ENCODE measurements around the gene MRTFA. TPM values are rescaled to one million over a fixed set of nuclear protein-coding genes. Genes with fewer than 3 reads are reported as not detected.

The MRTFA gene
- total RNA-seq, 2 experiments from 2014 or later: 47.7 to 66.9 TPM

GRCh38 chr22:40368836-40369235 lies 267.7 kb downstream of the MRTFA start:
- Histone ChIP-seq H3K9me2 (ENCODE audit: insufficient read depth, low read length) (no peaks in the 10 kb centered on the region), H3K36me3 (ENCODE audit: insufficient read depth, low read length) (peaks cover 73% of the 10 kb centered on the region), H3K27ac (ENCODE audit: low read depth, low read length, poor library complexity, severe bottlenecking) (no peak overlapping the region), H3K79me2 (ENCODE audit: insufficient read depth, low read depth, low read length) (peaks cover 22% of the 10 kb centered on the region), H2AFZ (ENCODE audit: low read length) (no peak overlapping the region), H4K20me1 (ENCODE audit: insufficient read depth, low read length) (no peaks in the 10 kb centered on the region), H3K4me1 (ENCODE audit: insufficient read depth, low read length, poor library complexity, severe bottlenecking) (peaks cover 16% of the 10 kb centered on the region), H3K4me3 (ENCODE audit: low read depth, low read length, poor library complexity, severe bottlenecking) (no peak overlapping the region), H3K9me3 (ENCODE audit: low read length) (no peaks in the 10 kb centered on the region), H3K4me2 (ENCODE audit: low read length) (no peak overlapping the region)
- no TSS peak for BruUV-seq (replicated peaks)
- DNase-seq (ENCODE audit: low spot score): no peak
- ChIA-PET CTCF (ENCODE audit: unreplicated experiment) (no interaction called here), POLR2A (no interaction called here)
- intact Hi-C loops (cut with micrococcal nuclease; ENCODE audit: unreplicated experiment): no loop called here
- no peak for TF ChIP-seq CTCF (conservative IDR thresholded peaks at IDR 0.05; ENCODE audit: low read length)
- TF ChIP-seq EZH2phosphoT487 (IDR thresholded peaks at IDR 0.05; ENCODE audit: borderline replicate concordance, low read depth, low read length): no peak

- H3K4me2 ChIP-seq (ENCODE audit: low read length): no peak overlapping the region
- no peaks in the 10 kb centered on the region for H3K9me2 ChIP-seq (ENCODE audit: insufficient read depth, low read length)
- H3K27ac ChIP-seq (ENCODE audit: low read depth, low read length, poor library complexity, severe bottlenecking): no peak overlapping the region
- no peak overlapping the region for H3K4me3 ChIP-seq (ENCODE audit: low read depth, low read length, poor library complexity, severe bottlenecking)
- DNase-seq (ENCODE audit: low spot score): no peak
- peaks cover 15% of the 10 kb centered on the region for H3K4me1 ChIP-seq (ENCODE audit: insufficient read depth, low read length, poor library complexity, severe bottlenecking)
- H4K20me1 ChIP-seq (ENCODE audit: insufficient read depth, low read length): no peaks in the 10 kb centered on the region
- no peak overlapping the region for H2AFZ ChIP-seq (ENCODE audit: low read length)
- intact Hi-C loops (cut with micrococcal nuclease; ENCODE audit: unreplicated experiment): no loop called here
- ChIA-PET POLR2A (interaction anchor here (0.6 kb wide), 1 partner anchor 1202 kb away, joined by 4 read pairs; no protein-coding TSS in a partner anchor), CTCF (ENCODE audit: unreplicated experiment) (no interaction called here)
- TF ChIP-seq CTCF (conservative IDR thresholded peaks at IDR 0.05; ENCODE audit: low read length): no peak
- TF ChIP-seq EZH2phosphoT487 (IDR thresholded peaks at IDR 0.05; ENCODE audit: borderline replicate concordance, low read depth, low read length): no peak
- H3K9me3 ChIP-seq (ENCODE audit: low read length): no peaks in the 10 kb centered on the region
- H3K79me2 ChIP-seq (ENCODE audit: insufficient read depth, low read depth, low read length): peaks cover 20% of the 10 kb centered on the region
- BruUV-seq (replicated peaks): no TSS peak
- H3K36me3 ChIP-seq (ENCODE audit: insufficient read depth, low read length): peaks cover 74% of the 10 kb centered on the region
These were observed 268.5 kb downstream of the MRTFA start for GRCh38 chr22:40368016-40368415.

GRCh38 chr22:40367342-40367741 lies 269.2 kb downstream of the MRTFA start:
- Histone ChIP-seq H3K9me3 (ENCODE audit: low read length) (no peaks in the 10 kb centered on the region), H3K79me2 (ENCODE audit: insufficient read depth, low read depth, low read length) (peaks cover 14% of the 10 kb centered on the region), H3K4me3 (ENCODE audit: low read depth, low read length, poor library complexity, severe bottlenecking) (no peak overlapping the region), H3K9me2 (ENCODE audit: insufficient read depth, low read length) (no peaks in the 10 kb centered on the region), H2AFZ (ENCODE audit: low read length) (no peak overlapping the region), H4K20me1 (ENCODE audit: insufficient read depth, low read length) (no peaks in the 10 kb centered on the region), H3K4me1 (ENCODE audit: insufficient read depth, low read length, poor library complexity, severe bottlenecking) (peaks cover 9% of the 10 kb centered on the region), H3K36me3 (ENCODE audit: insufficient read depth, low read length) (peaks cover 74% of the 10 kb centered on the region), H3K27ac (ENCODE audit: low read depth, low read length, poor library complexity, severe bottlenecking) (no peak overlapping the region), H3K4me2 (ENCODE audit: low read length) (no peak overlapping the region)
- TF ChIP-seq CTCF (conservative IDR thresholded peaks at IDR 0.05; ENCODE audit: low read length) (no peak), EZH2phosphoT487 (IDR thresholded peaks at IDR 0.05; ENCODE audit: borderline replicate concordance, low read depth, low read length) (no peak)
- POLR2A ChIA-PET: no interaction called here
- intact Hi-C loops (cut with micrococcal nuclease; ENCODE audit: unreplicated experiment): no loop called here
- DNase-seq (ENCODE audit: low spot score): no peak
- BruUV-seq (replicated peaks): no TSS peak
- CTCF ChIA-PET (ENCODE audit: unreplicated experiment): no interaction called here
